ENCODE results near the gene SAPCD2. TPM values are rescaled to one million over a fixed set of nuclear protein-coding genes. Genes with fewer than 3 reads are reported as not detected.

The SAPCD2 gene
- total and polyA plus RNA-seq, 9 of the 15 experiments (the other 6 are each of a cell fraction or from before 2014, with no cell fraction given): 3.4 to 91.8 (median 18.8) TPM

DNA sequence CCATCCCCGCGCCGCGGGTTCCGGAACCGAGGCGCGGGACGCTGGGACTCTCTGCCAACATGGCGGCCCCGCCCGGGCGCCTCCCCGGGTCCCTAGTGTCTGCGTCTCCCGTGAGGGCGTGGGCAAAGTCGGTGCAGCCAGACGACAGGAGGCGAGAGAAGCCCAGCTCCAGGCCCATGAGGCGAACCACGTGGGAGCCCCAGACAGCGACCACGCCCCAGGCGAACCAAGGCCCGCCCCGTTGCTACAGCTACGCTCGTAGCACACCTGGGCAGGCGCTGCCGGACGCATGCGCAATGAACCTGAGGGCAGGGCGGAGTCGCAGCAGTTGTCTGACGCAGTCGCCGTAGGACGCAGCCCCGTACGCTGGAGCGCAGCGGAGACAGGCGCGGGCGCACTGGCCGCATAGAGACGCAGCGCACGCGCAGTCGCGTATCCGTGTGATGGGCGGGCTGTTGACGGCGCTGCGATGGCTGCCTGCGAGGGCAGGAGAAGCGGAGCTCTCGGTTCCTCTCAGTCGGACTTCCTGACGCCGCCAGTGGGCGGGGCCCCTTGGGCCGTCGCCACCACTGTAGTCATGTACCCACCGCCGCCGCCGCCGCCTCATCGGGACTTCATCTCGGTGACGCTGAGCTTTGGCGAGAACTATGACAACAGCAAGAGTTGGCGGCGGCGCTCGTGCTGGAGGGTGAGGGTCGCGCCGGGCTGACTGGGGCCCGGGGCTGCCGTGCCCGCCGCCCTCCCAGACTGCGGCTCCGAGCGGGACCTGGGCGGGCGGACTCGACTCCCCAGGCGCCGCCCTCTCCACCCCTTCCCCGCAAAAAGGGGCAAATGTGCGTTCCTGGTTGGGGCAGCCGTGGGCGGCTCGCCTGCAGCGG, 16.4 kb upstream of the SAPCD2 start, which contains the start of gene MAN1B1 (continued):
- TF ChIP-seq, protein P1, sequence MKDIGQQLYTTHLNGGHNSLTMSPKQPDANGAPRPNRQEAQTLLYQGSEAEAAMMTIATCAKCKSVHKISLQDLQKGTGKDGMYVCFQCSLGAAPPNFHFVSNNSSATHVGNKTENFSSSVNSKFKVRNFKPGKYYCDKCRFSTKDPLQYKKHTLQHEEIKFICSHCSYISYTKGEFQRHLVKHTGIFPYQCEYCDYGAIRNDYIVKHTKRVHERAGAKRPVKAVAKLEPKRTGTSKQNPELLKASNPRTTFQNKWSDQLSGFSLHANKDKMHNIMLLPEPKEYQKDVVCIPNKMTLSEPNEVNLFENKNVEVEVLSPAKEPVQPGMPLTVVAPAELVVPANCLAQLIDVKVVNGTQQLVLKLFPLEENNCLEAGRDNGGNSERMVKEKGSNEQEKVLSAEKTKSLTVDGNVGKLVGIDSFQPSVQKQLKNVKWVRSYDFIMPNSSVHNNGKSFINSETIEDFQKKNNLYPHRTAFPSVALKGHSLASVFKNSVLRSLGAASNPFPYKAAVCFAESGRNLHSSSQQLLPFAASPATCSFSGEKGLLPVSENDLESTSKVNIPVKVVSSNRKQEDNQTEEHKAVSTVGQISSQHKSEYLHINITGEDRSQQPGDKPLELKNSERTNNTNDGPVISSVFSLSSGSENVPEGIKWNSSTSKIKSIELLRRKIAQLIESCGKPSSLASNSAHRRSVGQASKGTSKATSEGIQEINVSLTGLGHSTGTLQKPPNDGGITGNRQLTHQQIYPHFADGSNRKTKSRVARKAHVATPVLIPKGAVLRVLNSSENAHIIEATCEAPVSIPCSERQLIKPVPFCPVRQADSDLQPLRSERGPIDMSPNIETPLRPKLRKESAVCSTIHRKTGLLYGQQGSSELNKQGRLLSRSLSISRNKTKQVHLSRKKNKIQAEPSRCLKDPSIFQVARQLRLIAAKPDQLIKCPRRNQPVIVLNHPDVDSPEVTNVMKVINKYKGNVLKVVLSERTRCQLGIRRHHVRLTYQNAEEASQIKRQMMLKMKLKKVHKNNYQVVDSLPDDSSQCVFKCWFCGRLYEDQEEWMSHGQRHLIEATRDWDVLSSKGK (CRISPR knock-in tag; IDR thresholded peaks at IDR 0.05): no peak
- TF ChIP-seq, protein P2, sequence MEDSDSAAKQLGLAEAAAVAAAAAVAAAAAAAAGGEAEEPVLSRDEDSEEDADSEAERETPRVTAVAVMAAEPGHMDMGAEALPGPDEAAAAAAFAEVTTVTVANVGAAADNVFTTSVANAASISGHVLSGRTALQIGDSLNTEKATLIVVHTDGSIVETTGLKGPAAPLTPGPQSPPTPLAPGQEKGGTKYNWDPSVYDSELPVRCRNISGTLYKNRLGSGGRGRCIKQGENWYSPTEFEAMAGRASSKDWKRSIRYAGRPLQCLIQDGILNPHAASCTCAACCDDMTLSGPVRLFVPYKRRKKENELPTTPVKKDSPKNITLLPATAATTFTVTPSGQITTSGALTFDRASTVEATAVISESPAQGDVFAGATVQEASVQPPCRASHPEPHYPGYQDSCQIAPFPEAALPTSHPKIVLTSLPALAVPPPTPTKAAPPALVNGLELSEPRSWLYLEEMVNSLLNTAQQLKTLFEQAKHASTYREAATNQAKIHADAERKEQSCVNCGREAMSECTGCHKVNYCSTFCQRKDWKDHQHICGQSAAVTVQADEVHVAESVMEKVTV (CRISPR knock-in tag; IDR thresholded peaks at IDR 0.05): no peak
- TF ChIP-seq ZNF79 (CRISPR knock-in tag; IDR thresholded peaks at IDR 0.05; ENCODE audit: low read depth) (no peak), PRPF4 (IDR thresholded peaks at IDR 0.05; ENCODE audit: insufficient read depth, low read depth, low read length, poor library complexity, severe bottlenecking) (no peak), SMARCA5 (IDR thresholded peaks at IDR 0.05) (no peak), PHB (CRISPR knock-in tag; IDR thresholded peaks at IDR 0.05) (no peak), PCBP2 (IDR thresholded peaks at IDR 0.05; ENCODE audit: low read depth, low read length, poor library complexity, severe bottlenecking) (no peak), TAL1 (IDR thresholded peaks at IDR 0.05) (no peak), JUND (IDR thresholded peaks at IDR 0.05; ENCODE audit: borderline replicate concordance, low read depth, low read length) (no peak; the same call in 1 of the 2 replicates), JUND (tag; IDR thresholded peaks at IDR 0.05; ENCODE audit: borderline replicate concordance, low read depth, low read length) (no peak; the same call in 2 of the 3 replicates), RBM14 (IDR thresholded peaks at IDR 0.05; ENCODE audit: borderline replicate concordance, insufficient read depth, low read depth, low read length) (0 out of 2 replicates have a peak, but pooled peaks have one; percentile 83), PPARD (CRISPR knock-in tag; IDR thresholded peaks at IDR 0.05) (no peak), ZBTB8A (IDR thresholded peaks at IDR 0.05; ENCODE audit: partially characterized antibody) (no peak), E2F3 (CRISPR knock-in tag; IDR thresholded peaks at IDR 0.05) (no peak)
- TF ChIP-seq, protein P3, sequence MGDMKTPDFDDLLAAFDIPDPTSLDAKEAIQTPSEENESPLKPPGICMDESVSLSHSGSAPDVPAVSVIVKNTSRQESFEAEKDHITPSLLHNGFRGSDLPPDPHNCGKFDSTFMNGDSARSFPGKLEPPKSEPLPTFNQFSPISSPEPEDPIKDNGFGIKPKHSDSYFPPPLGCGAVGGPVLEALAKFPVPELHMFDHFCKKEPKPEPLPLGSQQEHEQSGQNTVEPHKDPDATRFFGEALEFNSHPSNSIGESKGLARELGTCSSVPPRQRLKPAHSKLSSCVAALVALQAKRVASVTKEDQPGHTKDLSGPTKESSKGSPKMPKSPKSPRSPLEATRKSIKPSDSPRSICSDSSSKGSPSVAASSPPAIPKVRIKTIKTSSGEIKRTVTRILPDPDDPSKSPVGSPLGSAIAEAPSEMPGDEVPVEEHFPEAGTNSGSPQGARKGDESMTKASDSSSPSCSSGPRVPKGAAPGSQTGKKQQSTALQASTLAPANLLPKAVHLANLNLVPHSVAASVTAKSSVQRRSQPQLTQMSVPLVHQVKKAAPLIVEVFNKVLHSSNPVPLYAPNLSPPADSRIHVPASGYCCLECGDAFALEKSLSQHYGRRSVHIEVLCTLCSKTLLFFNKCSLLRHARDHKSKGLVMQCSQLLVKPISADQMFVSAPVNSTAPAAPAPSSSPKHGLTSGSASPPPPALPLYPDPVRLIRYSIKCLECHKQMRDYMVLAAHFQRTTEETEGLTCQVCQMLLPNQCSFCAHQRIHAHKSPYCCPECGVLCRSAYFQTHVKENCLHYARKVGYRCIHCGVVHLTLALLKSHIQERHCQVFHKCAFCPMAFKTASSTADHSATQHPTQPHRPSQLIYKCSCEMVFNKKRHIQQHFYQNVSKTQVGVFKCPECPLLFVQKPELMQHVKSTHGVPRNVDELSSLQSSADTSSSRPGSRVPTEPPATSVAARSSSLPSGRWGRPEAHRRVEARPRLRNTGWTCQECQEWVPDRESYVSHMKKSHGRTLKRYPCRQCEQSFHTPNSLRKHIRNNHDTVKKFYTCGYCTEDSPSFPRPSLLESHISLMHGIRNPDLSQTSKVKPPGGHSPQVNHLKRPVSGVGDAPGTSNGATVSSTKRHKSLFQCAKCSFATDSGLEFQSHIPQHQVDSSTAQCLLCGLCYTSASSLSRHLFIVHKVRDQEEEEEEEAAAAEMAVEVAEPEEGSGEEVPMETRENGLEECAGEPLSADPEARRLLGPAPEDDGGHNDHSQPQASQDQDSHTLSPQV (IDR thresholded peaks at IDR 0.05): no peak

Data from K562 (cell line).